Endothelial cell of umbilical vein (primary cell): ENCODE data around the gene SMARCD2. TPM values are rescaled to one million over a fixed set of nuclear protein-coding genes. Genes with fewer than 3 reads are reported as not detected.

Experiments used
- BruUV-seq: library from RNA; stranded (reverse); fragments of 400-500 nt; replicated peaks from 2 replicates; lab custom pipeline; 2021; lab: Mats Ljungman, UMichigan
- CTCF ChIA-PET: fragments of 300-600, 350-600 bp; sonication (Branson Sonifier 250); formaldehyde crosslinking; loops from one replicate; lab custom pipeline; 2021; ENCODE audit warnings: antibody characterized with exemption, inconsistent platforms; lab: Charles Lee
- POLR2A ChIA-PET: fragments of 300-600, 350-600 bp; sonication (Branson Sonifier 250); formaldehyde crosslinking; loops from one replicate; lab custom pipeline; 2021; ENCODE audit warnings: antibody characterized with exemption, inconsistent platforms; lab: Charles Lee
- DNase-seq: peaks from one replicate; pipeline ENCODE4 v3.0.0-alpha.2; 2011; ENCODE audit warnings: low read depth, low spot score
- FAIRE-seq: peaks from 2 replicates; lab custom pipeline; 2011; peaks lifted over from hg19 to GRCh38; lab: Jason Lieb, UNC
- H2AFZ ChIP-seq: 2 replicates; pipeline ENCODE4 v1.6.0; 2012; ENCODE audit warnings: low read depth, low read length, control low read depth, inconsistent platforms
- H3K27ac ChIP-seq: 2 replicates; pipeline ENCODE4 v1.5.1; 2011; ENCODE audit warnings: low read depth, mild to moderate bottlenecking, control low read depth, low read length, moderate library complexity; ENCODE audit not compliant: insufficient read depth
- H3K27me3 ChIP-seq, 2 experiments: 2 replicates each; pipeline versions ENCODE4 v1.6.0 to v1.6.1; 2011; ENCODE audit warnings: low read length in 2 of 2, mixed read lengths in 1 of 2; ENCODE audit not compliant: control insufficient read depth in 2 of 2, insufficient read depth in 2 of 2
- H3K36me3 ChIP-seq, 2 experiments: 2 replicates in 1 of 2; 3 replicates in 1 of 2; pipeline ENCODE4 v1.5.1; 2011; ENCODE audit warnings: low read length in 2 of 2, mild to moderate bottlenecking in 1 of 2, moderate library complexity in 1 of 2; ENCODE audit not compliant: control insufficient read depth in 2 of 2, insufficient read depth in 2 of 2; ENCODE audit errors: extremely low read depth in 1 of 2
- H3K4me1 ChIP-seq: 3 replicates; pipeline ENCODE4 v1.5.1; 2011; ENCODE audit warnings: mild to moderate bottlenecking, low read length; ENCODE audit not compliant: control insufficient read depth, insufficient read depth; ENCODE audit errors: extremely low read depth
- H3K4me2 ChIP-seq: 2 replicates; pipeline ENCODE4 v1.6.1; 2011; ENCODE audit warnings: low read length, control low read depth, mixed read lengths; ENCODE audit not compliant: insufficient read depth
- H3K4me3 ChIP-seq, 3 experiments: fragments of 200-600 bp in 1 of 3; sonication (generic), shearing (Covaris generic) in 1 of 3; replicated peaks in 1 of 3; 2 replicates each; pipeline ENCODE4 v1.5.1; 2011 to 2016; ENCODE audit warnings: control low read depth in 3 of 3, low read length in 3 of 3, mild to moderate bottlenecking in 2 of 3, inconsistent platforms in 1 of 3, low read depth in 1 of 3, moderate library complexity in 1 of 3; ENCODE audit not compliant: insufficient read depth in 1 of 3
- H3K79me2 ChIP-seq: 2 replicates; pipeline ENCODE4 v1.6.0; 2012; ENCODE audit warnings: low read length, inconsistent platforms; ENCODE audit not compliant: control insufficient read depth, insufficient read depth
- H3K9ac ChIP-seq: replicated peaks from 2 replicates; pipeline ENCODE3; 2011; ENCODE audit warnings: low read length, control low read depth; ENCODE audit not compliant: insufficient read depth; ENCODE audit errors: extremely low read depth
- H3K9me1 ChIP-seq: replicated peaks from 3 replicates; pipeline ENCODE4 v1.6.0; 2011; ENCODE audit warnings: mild to moderate bottlenecking, low read length; ENCODE audit not compliant: control insufficient read depth, insufficient read depth; ENCODE audit errors: extremely low read depth
- H3K9me3 ChIP-seq: replicated peaks from 2 replicates; pipeline ENCODE4 v1.5.1; 2012; ENCODE audit warnings: low read length, inconsistent platforms; ENCODE audit not compliant: control insufficient read depth, insufficient read depth
- H4K20me1 ChIP-seq: replicated peaks from 2 replicates; pipeline ENCODE3; 2011; ENCODE audit warnings: mild to moderate bottlenecking, low read length; ENCODE audit not compliant: control insufficient read depth, insufficient read depth; ENCODE audit errors: extremely low read depth
- CTCF ChIP-seq, 2 donors: IDR thresholded peaks; 1 replicate in 1 of 2; 2 replicates in 1 of 2; pipeline ENCODE4 v1.5.1; 2011; ENCODE audit warnings: low read length in 2 of 2, mild to moderate bottlenecking in 2 of 2, moderate library complexity in 2 of 2, control low read depth in 1 of 2, inconsistent platforms in 1 of 2, low read depth in 1 of 2; ENCODE audit not compliant: insufficient read depth in 1 of 2; ENCODE audit errors: extremely low read depth in 1 of 2
- EZH2 ChIP-seq: IDR thresholded peaks from 2 replicates; pipeline ENCODE4 v1.6.1; 2012; ENCODE audit warnings: borderline replicate concordance, low read depth, mild to moderate bottlenecking, moderate library complexity, low read length, inconsistent platforms; ENCODE audit not compliant: severe bottlenecking
- FOS ChIP-seq: IDR thresholded peaks from 2 replicates; pipeline ENCODE4 v1.6.1; 2011; ENCODE audit warnings: mild to moderate bottlenecking, low read length, moderate library complexity, borderline replicate concordance; ENCODE audit not compliant: insufficient read depth
- GATA2 ChIP-seq: IDR thresholded peaks from 2 replicates; pipeline ENCODE4 v1.7.0; 2011; ENCODE audit warnings: low read depth, mild to moderate bottlenecking, moderate library complexity, mixed read lengths, low read length; ENCODE audit not compliant: insufficient read length, insufficient read depth
- JUN ChIP-seq: IDR thresholded peaks from 2 replicates; pipeline ENCODE4 v1.6.1; 2011; ENCODE audit warnings: borderline replicate concordance, low read depth; ENCODE audit not compliant: insufficient read length, insufficient read depth
- MAX ChIP-seq: IDR thresholded peaks from 2 replicates; pipeline ENCODE4 v1.6.1; 2011; ENCODE audit not compliant: insufficient read depth, insufficient read length
- MYC ChIP-seq: IDR thresholded peaks from one replicate; pipeline ENCODE4 v1.6.1; 2011; ENCODE audit warnings: mild to moderate bottlenecking, low read depth, low read length
- POLR2A ChIP-seq: IDR thresholded peaks from 2 replicates; pipeline ENCODE4 v1.6.1; 2012; ENCODE audit warnings: low read depth, mild to moderate bottlenecking, control low read depth, low read length
- POLR2AphosphoS5 ChIP-seq: IDR thresholded peaks from 2 replicates; pipeline ENCODE4 v1.6.1; 2012; ENCODE audit warnings: low read depth, mild to moderate bottlenecking, control low read depth, low read length, moderate library complexity; ENCODE audit not compliant: insufficient read depth
- dilution Hi-C: fragments of 300-500 bp; cut with MboI; formaldehyde crosslinking; loops from one replicate; pipeline ENCODE4 v1.15.0; 2019; ENCODE audit warnings: low sequenced_read_pairs; ENCODE audit not compliant: extremely low pct_ligation_motif_present
- intact Hi-C: fragments of 100-400 bp; cut with micrococcal nuclease; formaldehyde crosslinking; loops from one replicate; pipeline ENCODE4 v1.10.0; 2022
- polyA plus RNA-seq, 4 experiments: library from polyadenylated mRNA; depleted of rRNA in 3 of 4; stranded (reverse) in 3 of 4; unstranded in 1 of 4; fragments of >200 nt; gene quantifications; 2 replicates each; pipeline versions ENCODE4 v1.2.1 to v1.2.3, GENCODE V29; 2011 to 2012; ENCODE audit warnings: missing spikeins in 1 of 4
- total RNA-seq: library from RNA; stranded (reverse); gene quantifications from 2 replicates; pipeline ENCODE4 v1.2.3, GENCODE V29; 2021

Gene SMARCD2
- total and polyA plus RNA-seq, 2 donors (not counting 3 experiments of a cell fraction or from before 2014, with no cell fraction given): 51.2 to 55.7 TPM

- Histone ChIP-seq H3K4me2 (no peak overlapping the region), H3K27ac (no peak overlapping the region), H3K4me3 (no peak overlapping the region), H2AFZ (no peak overlapping the region), H3K9me1 (no peaks in the 10 kb centered on the region), H3K27me3 (no peaks in the 10 kb centered on the region), H3K4me1 (no peaks in the 10 kb centered on the region), H4K20me1 (no peaks in the 10 kb centered on the region), H3K79me2 (peaks cover 7% of the 10 kb centered on the region), H3K9ac (no peak overlapping the region), H3K9me3 (no peaks in the 10 kb centered on the region), H3K36me3 (peaks cover 65 to 71% of the 10 kb centered on the region in 2 experiments)
- intact Hi-C loops: no loop called here
- FAIRE-seq: no peak
- ChIA-PET POLR2A (no interaction called here), CTCF (no interaction called here)
- TF ChIP-seq POLR2AphosphoS5 (no peak), GATA2 (no peak), CTCF (IDR thresholded peaks at IDR 0.05; ENCODE audit: extremely low read depth in 1 of 2, insufficient read depth in 1 of 2, low read depth in 1 of 2, low read length in 2 of 2) (no peak), MYC (no peak), JUN (no peak), FOS (no peak), MAX (no peak), EZH2 (no peak), POLR2A (no peak)
- dilution Hi-C loops: no loop called here
- DNase-seq: no peak
- BruUV-seq: no TSS peak
These were observed 24.6 kb downstream of the SMARCD2 start for GRCh38 chr17:63817736-63818385.
